GM12864 (cell line): ENCODE measurements around the gene CEP57L1.

ENCODE experiments used
- DNase-seq: peaks from one replicate; pipeline ENCODE4 v3.0.0-alpha.2; 2011; ENCODE audit warnings: low read depth
- H3K4me3 ChIP-seq: 2 replicates; pipeline ENCODE4 v1.5.1; 2011; ENCODE audit warnings: mild to moderate bottlenecking, low read depth, low read length, control low read depth
- TF ChIP-seq, protein P1 (sequence below): IDR thresholded peaks from 2 replicates; pipeline ENCODE4 v1.5.1; 2011; ENCODE audit warnings: low read depth, mild to moderate bottlenecking, moderate library complexity, low read length, control low read depth, inconsistent platforms; ENCODE audit errors: missing control alignments

CEP57L1 gene

GRCh38 chr6:109153752-109154151 lies 58.4 kb downstream of the CEP57L1 start:
- TF ChIP-seq, protein P1, sequence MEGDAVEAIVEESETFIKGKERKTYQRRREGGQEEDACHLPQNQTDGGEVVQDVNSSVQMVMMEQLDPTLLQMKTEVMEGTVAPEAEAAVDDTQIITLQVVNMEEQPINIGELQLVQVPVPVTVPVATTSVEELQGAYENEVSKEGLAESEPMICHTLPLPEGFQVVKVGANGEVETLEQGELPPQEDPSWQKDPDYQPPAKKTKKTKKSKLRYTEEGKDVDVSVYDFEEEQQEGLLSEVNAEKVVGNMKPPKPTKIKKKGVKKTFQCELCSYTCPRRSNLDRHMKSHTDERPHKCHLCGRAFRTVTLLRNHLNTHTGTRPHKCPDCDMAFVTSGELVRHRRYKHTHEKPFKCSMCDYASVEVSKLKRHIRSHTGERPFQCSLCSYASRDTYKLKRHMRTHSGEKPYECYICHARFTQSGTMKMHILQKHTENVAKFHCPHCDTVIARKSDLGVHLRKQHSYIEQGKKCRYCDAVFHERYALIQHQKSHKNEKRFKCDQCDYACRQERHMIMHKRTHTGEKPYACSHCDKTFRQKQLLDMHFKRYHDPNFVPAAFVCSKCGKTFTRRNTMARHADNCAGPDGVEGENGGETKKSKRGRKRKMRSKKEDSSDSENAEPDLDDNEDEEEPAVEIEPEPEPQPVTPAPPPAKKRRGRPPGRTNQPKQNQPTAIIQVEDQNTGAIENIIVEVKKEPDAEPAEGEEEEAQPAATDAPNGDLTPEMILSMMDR, result no peak
- no peak overlapping the region for H3K4me3 ChIP-seq
- no peak for DNase-seq

- TF ChIP-seq, protein P1, result no peak
- H3K4me3 ChIP-seq, result no peak overlapping the region
- no peak for DNase-seq
Measured at GRCh38 chr6:109164331-109164730, 69.0 kb downstream of the CEP57L1 start.

- no peak for DNase-seq
- TF ChIP-seq, protein P1, result no peak
- H3K4me3 ChIP-seq, result no peak overlapping the region
Measured at GRCh38 chr6:109165392-109165974, 70.2 kb downstream of the CEP57L1 start.

DNA sequence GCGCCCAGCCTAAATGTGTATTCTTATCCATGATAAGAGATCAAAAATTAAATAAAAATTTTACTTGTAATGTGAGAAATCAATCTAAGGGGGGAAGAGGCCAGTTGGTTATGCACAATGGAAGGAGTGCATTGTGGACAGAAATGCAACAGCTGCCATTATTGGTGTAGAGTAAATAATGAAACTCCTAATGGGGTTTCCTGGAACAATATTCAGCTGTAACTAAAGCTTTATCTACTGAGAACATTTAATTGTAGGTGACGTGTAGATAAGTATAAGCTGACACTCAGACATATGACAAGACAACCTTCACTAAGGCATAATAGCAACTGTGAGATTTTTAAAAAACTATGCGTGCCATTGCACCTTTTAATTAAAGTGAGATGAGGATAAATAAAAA lies 71.4 kb downstream of the CEP57L1 start:
- H3K4me3 ChIP-seq, result no peak overlapping the region
- TF ChIP-seq, protein P1, result no peak
- DNase-seq, result no peak

GRCh38 chr6:109167562-109167961 lies 72.3 kb downstream of the CEP57L1 start:
- no peak for DNase-seq
- H3K4me3 ChIP-seq, result no peak overlapping the region
- TF ChIP-seq, protein P1, result no peak

DNA sequence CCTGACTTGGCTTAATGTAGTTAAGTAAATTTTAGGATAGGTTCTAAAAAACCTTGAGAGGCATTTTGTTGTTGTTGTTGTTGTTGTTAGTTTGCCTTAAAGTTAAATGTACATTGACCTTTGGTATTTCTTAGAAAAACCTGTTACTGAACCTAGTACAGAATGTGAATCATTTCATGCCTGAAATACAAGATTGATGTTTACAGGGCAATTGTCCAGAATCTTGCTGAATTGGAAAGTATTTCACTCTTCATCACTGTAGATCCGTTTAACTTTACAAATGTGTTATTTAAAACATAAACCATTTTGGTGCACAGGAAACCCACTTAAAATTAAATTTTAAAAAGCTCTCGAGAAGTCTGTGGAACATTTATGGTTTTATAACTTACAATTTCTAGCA lies 75.0 kb downstream of the CEP57L1 start:
- DNase-seq, result no peak
- H3K4me3 ChIP-seq, result no peak overlapping the region
- TF ChIP-seq, protein P1, result no peak

- no peak for DNase-seq
- TF ChIP-seq, protein P1, result no peak
- no peak overlapping the region for H3K4me3 ChIP-seq
Measured at GRCh38 chr6:109172101-109172746, 76.9 kb downstream of the CEP57L1 start.
